ENCODE results near the gene CDK5RAP2. TPM values are rescaled to one million over a fixed set of nuclear protein-coding genes. Genes with fewer than 3 reads are reported as not detected.

CDK5RAP2 gene
- total and polyA plus RNA-seq, 4 donors = 36.5 to 60.4 (median 47.4) TPM

DNA sequence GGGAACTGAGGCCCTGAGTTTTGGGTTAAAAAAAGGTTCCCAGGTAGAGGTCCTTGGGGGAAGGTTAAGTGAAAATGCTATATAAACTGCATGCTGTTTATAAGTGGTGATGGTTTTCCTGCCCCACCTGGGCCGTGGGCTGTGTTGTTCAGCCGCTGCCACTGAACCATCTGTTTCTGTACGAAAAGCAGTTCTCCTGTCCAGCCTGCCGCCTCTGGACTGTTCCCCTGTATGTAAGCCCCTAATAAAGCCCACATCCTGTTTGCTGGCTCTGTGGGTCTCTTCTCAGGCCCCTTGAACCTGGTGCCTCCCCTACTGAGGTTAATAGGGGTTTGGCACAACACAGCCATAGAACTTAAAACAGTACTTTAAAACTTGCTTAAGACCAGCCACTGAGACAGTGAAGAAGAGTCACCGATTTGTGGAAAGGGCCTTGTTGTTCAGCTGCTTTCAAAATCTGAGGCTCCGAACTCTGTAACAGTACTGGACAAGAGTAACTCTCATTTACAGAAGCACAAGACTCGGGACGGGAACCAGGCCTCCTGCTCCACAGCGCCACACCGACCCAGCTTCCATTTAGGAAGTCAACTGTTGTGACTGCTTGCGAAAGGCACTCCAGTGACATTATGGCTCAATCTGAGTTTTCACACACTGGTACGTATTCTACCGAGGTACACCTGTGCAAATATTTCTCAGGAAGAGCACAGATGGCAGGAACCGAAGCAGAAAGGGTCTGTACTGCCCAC lies 192.5 kb downstream of the CDK5RAP2 start:
- no peak overlapping the region for H3K27ac ChIP-seq (ENCODE audit: low read depth, low read length)
- WGBS (ENCODE audit: insufficient coverage) = 86% methylated on average over 14 of the region's 14 CpGs

DNA sequence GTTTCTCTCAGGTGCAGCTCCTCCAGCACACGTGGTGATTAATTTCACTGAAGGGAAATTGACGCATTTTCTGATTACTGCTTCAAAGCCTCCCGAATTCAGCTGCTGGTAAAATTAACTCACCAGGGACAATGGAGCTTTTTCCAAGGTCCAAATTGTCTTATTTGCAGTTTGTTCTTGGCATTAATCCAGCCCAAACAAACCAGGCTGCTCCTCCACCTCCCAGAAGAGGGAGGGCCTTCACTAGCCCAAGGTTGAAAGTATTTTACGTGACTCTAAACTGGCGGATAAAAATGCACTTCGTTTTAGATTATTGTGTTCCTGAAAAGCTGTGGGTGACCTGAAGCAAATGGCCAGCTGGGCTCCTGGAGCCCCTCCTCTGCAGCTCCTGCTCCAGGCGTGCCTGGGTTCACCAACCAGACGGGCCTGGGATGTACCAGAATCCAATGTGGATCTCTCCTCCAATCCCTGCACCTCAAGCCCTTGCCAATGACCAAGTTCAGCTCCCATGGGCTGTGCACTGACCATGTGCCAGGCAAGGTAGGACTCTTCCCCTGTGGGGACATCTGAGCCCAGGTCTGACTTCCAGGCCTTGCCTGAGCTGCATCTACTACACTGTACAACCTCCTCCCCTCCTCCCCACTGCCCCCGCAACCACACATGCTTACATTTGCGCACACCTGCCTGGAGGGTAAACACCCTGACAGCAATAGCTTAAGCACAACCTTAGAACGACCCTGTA lies 193.4 kb downstream of the CDK5RAP2 start:
- WGBS (ENCODE audit: insufficient coverage) = 41% methylated on average over 9 of the region's 11 CpGs
- no peak overlapping the region for H3K27ac ChIP-seq (ENCODE audit: low read depth, low read length)
- peak in 3 of 6 donors; percentile 33 to 89 (median 61) for DNase-seq (ENCODE audit: low read depth in 4 of 6, low spot score in 6 of 6)

More for the DNA sequence above, 192.5 kb downstream of the CDK5RAP2 start:
- DNase-seq (ENCODE audit: low read depth in 4 of 6, low spot score in 6 of 6) = no peak
- H3K27me3 ChIP-seq (ENCODE audit: control insufficient read depth, insufficient read depth, low read length) = no peaks in the 10 kb centered on the region
- no peak overlapping the region for H3K4me3 ChIP-seq (ENCODE audit: low read depth, low read length)
- H3K36me3 ChIP-seq (ENCODE audit: control insufficient read depth, insufficient read depth, low read length) = peaks cover 50% of the 10 kb centered on the region
- H3K9me3 ChIP-seq (ENCODE audit: control insufficient read depth, insufficient read depth, low read length) = no peaks in the 10 kb centered on the region
- peaks cover 34% of the 10 kb centered on the region for H3K4me1 ChIP-seq (ENCODE audit: control insufficient read depth, insufficient read depth, low read length)

DNA sequence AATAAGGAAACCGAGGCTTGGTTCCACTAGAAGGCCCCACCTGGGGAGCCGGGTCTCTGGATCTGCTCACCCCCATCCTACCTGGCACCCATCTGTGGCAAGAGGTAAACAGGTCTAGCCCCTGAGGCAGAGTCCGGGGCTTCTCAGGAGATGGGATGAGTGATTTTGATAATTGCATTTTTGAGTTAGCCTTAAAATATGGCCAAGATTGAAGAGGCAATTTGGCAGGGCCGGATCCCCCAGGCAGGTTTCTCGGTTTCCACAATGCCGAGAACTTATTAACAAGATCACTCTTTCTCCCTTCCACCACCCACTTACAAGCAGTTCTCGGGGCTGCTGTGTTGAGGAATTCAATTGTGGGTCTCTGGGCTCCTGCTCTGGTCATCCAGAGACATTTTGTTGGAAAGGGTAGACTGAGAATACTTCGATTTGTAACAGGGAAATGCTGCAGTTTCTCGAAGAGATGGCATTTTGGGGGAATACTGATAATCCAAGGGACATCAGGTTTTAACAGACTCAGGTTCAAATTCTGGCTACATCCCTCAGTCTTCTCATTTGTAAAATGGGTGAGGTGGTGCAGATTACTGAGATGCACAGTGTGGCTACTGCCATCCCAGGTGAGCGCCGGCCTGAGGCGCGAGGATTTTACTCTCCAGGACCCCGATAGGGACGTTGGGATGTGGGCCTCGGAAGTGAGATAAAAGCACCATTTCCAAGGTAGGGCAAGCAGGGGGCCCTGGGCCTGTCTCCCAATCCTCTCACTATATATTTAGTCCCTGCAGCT lies 194.2 kb downstream of the CDK5RAP2 start:
- peaks cover 36% of the 10 kb centered on the region for H3K36me3 ChIP-seq (ENCODE audit: control insufficient read depth, insufficient read depth, low read length)
- no peak overlapping the region for H3K4me3 ChIP-seq (ENCODE audit: low read depth, low read length)
- 92% methylated on average over 2 of the region's 16 CpGs for WGBS (ENCODE audit: insufficient coverage)
- peaks cover 34% of the 10 kb centered on the region for H3K4me1 ChIP-seq (ENCODE audit: control insufficient read depth, insufficient read depth, low read length)
- no peaks in the 10 kb centered on the region for H3K27me3 ChIP-seq (ENCODE audit: control insufficient read depth, insufficient read depth, low read length)
- no peaks in the 10 kb centered on the region for H3K9me3 ChIP-seq (ENCODE audit: control insufficient read depth, insufficient read depth, low read length)
- no peak overlapping the region for H3K27ac ChIP-seq (ENCODE audit: low read depth, low read length)
- DNase-seq (ENCODE audit: low read depth in 4 of 6, low spot score in 6 of 6) = no peak

More for the DNA sequence above, 193.4 kb downstream of the CDK5RAP2 start:
- no peak overlapping the region for H3K4me3 ChIP-seq (ENCODE audit: low read depth, low read length)
- H3K36me3 ChIP-seq (ENCODE audit: control insufficient read depth, insufficient read depth, low read length) = peaks cover 41% of the 10 kb centered on the region
- H3K4me1 ChIP-seq (ENCODE audit: control insufficient read depth, insufficient read depth, low read length) = peaks cover 34% of the 10 kb centered on the region
- H3K9me3 ChIP-seq (ENCODE audit: control insufficient read depth, insufficient read depth, low read length) = no peaks in the 10 kb centered on the region
- no peaks in the 10 kb centered on the region for H3K27me3 ChIP-seq (ENCODE audit: control insufficient read depth, insufficient read depth, low read length)

DNA sequence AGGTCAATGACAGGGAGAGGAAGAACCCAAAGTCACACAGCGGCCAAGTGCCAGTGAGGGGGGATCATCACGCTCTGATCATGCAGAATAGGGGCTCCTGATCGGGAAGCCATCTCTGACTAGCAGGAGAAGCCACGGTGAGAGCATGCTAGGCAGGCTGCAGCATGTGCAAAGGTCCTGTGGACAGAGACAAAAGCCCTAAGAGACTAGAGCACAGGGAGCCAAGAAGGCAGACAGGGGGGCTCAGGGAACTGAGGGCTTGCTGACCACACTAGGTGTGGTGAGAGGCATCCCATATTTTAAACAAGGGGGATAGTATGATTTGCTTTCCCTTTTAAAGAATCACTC lies 195.1 kb downstream of the CDK5RAP2 start:
- Histone ChIP-seq H3K4me3 (ENCODE audit: low read depth, low read length) (no peak overlapping the region), H3K36me3 (ENCODE audit: control insufficient read depth, insufficient read depth, low read length) (peaks cover 27% of the 10 kb centered on the region), H3K4me1 (ENCODE audit: control insufficient read depth, insufficient read depth, low read length) (peaks cover 34% of the 10 kb centered on the region), H3K9me3 (ENCODE audit: control insufficient read depth, insufficient read depth, low read length) (no peaks in the 10 kb centered on the region), H3K27ac (ENCODE audit: low read depth, low read length) (no peak overlapping the region), H3K27me3 (ENCODE audit: control insufficient read depth, insufficient read depth, low read length) (no peaks in the 10 kb centered on the region)
- 98% methylated on average over 4 of the region's 4 CpGs for WGBS (ENCODE audit: insufficient coverage)
- DNase-seq (ENCODE audit: low read depth in 4 of 6, low spot score in 6 of 6) = no peak

DNA sequence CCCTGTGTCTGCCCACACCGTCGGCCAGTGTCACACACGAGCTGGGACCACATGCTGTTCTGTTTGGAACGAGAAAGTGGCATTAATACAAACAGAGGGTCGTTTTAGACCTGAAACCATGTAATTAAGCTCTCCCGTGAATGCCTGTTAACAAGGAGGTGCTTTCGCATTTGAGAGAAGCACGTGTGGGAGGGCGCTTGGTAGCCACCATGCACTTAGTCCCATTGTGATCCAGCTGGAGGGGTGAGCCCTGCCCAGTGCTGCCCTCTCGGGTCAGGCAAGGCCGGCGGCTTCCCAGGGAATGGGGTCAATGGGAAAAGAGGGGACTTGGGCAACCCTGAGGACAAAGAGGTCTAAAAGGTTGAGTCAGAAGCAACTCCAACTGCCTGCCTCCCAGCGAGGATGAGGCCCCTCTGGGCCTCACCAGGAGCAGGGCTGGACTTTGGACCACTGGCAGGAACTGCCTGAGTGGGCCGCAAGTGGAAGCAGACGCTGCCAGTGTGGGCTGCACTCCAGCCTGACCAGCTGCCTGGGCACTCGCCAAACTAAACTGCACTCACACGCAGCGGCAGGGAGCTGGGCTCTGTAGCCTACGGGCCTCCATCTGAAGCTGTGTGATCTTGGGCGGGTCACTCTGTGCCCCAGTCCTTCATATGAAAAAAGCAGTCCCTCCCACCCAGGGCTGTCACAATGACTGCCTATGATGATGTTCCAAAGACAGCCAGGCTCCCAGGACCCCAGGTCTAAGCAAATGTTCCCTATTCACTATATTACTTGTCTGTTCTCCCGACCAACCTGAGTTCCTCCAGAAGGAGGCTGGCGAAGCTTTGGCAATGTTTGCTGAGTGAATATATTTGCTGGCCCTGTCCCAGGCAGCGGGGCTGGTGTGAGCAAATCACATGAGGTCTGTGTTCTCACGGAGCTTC lies 195.7 kb downstream of the CDK5RAP2 start:
- 56% methylated on average over 24 of the region's 24 CpGs for WGBS (ENCODE audit: insufficient coverage)
- Histone ChIP-seq H3K9me3 (ENCODE audit: control insufficient read depth, insufficient read depth, low read length) (no peaks in the 10 kb centered on the region), H3K27me3 (ENCODE audit: control insufficient read depth, insufficient read depth, low read length) (no peaks in the 10 kb centered on the region), H3K4me1 (ENCODE audit: control insufficient read depth, insufficient read depth, low read length) (peaks cover 34% of the 10 kb centered on the region), H3K27ac (ENCODE audit: low read depth, low read length) (no peak overlapping the region), H3K4me3 (ENCODE audit: low read depth, low read length) (no peak overlapping the region), H3K36me3 (ENCODE audit: control insufficient read depth, insufficient read depth, low read length) (peaks cover 24% of the 10 kb centered on the region)
- peak in 1 of 6 donors; percentile 54 for DNase-seq (ENCODE audit: low read depth in 4 of 6, low spot score in 6 of 6)

DNA sequence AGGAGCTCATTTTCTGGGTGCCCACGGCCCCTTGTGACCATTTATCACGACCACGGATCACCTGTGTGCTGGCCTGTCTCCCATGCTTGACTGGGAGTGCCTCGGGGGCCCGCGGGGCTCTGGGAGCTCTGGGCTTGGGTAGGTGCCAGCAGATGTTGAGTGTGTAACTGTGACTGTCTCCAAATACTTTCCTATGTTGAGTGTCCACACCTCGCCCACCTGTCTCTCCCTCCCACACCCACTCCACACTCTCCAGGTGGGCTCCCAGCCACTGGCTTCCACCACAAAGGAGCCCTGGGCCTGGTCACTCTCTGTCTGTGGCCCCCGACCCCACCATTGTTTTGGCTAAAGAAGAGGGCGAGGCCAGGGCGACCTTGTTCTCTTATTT lies 196.4 kb downstream of the CDK5RAP2 start:
- no peak overlapping the region for H3K4me3 ChIP-seq (ENCODE audit: low read depth, low read length)
- peaks cover 34% of the 10 kb centered on the region for H3K4me1 ChIP-seq (ENCODE audit: control insufficient read depth, insufficient read depth, low read length)
- no peaks in the 10 kb centered on the region for H3K27me3 ChIP-seq (ENCODE audit: control insufficient read depth, insufficient read depth, low read length)
- peaks cover 19% of the 10 kb centered on the region for H3K36me3 ChIP-seq (ENCODE audit: control insufficient read depth, insufficient read depth, low read length)
- H3K9me3 ChIP-seq (ENCODE audit: control insufficient read depth, insufficient read depth, low read length) = no peaks in the 10 kb centered on the region
- H3K27ac ChIP-seq (ENCODE audit: low read depth, low read length) = no peak overlapping the region
- 78% methylated on average over 8 of the region's 10 CpGs for WGBS (ENCODE audit: insufficient coverage)
- no peak for DNase-seq (ENCODE audit: low read depth in 4 of 6, low spot score in 6 of 6)

DNA sequence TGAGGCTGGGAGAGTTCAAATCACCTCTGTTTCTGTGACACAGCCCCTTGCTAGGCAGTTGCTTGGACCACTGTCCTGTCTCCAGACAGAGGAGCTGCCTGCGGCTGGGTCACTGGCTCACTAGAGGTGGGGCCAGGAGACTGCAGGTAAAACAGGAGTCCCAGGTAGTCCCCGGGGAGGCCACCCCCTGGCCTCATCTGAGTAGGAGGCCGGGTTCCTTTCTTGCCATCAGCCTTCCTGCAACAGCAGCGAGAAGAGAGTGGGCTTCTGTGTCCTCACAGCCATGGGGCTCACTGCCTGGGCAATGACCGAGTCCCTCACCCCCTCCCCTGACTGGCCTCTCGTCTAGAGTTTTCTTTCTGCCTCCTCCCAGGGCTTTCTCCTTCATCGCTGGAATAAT lies 197.5 kb downstream of the CDK5RAP2 start:
- H3K27ac ChIP-seq (ENCODE audit: low read depth, low read length) = no peak overlapping the region
- no peak for DNase-seq (ENCODE audit: low read depth in 4 of 6, low spot score in 6 of 6)
- peaks cover 8% of the 10 kb centered on the region for H3K36me3 ChIP-seq (ENCODE audit: control insufficient read depth, insufficient read depth, low read length)
- 84% methylated on average over 7 of the region's 7 CpGs for WGBS (ENCODE audit: insufficient coverage)
- no peaks in the 10 kb centered on the region for H3K9me3 ChIP-seq (ENCODE audit: control insufficient read depth, insufficient read depth, low read length)
- H3K4me3 ChIP-seq (ENCODE audit: low read depth, low read length) = no peak overlapping the region
- peaks cover 32% of the 10 kb centered on the region for H3K4me1 ChIP-seq (ENCODE audit: control insufficient read depth, insufficient read depth, low read length)
- no peaks in the 10 kb centered on the region for H3K27me3 ChIP-seq (ENCODE audit: control insufficient read depth, insufficient read depth, low read length)

DNA sequence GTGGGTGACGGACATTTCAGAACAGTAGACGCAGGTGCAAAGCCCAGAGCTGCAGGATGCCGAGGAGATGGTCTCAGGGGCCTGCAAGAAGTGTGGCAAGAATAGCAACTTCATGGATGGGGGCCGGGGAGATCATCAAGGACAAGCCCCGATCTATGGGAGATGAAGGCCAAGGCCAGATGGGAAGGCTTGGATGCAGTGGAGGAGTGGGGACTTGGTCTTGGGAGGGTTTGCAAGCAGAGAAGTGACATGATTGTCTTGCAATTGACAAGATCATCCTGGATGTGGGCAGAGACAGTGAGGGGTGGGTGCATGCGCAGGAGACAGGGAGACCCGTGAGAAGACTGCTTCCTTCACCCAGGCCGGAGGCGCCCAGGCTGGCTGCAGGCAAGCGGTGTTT lies 198.1 kb downstream of the CDK5RAP2 start:
- WGBS (ENCODE audit: insufficient coverage) = 97% methylated on average over 10 of the region's 10 CpGs
- Histone ChIP-seq H3K36me3 (ENCODE audit: control insufficient read depth, insufficient read depth, low read length) (peaks cover 8% of the 10 kb centered on the region), H3K27me3 (ENCODE audit: control insufficient read depth, insufficient read depth, low read length) (no peaks in the 10 kb centered on the region), H3K27ac (ENCODE audit: low read depth, low read length) (no peak overlapping the region), H3K4me3 (ENCODE audit: low read depth, low read length) (no peak overlapping the region), H3K4me1 (ENCODE audit: control insufficient read depth, insufficient read depth, low read length) (peaks cover 32% of the 10 kb centered on the region), H3K9me3 (ENCODE audit: control insufficient read depth, insufficient read depth, low read length) (no peaks in the 10 kb centered on the region)
- no peak for DNase-seq (ENCODE audit: low read depth in 4 of 6, low spot score in 6 of 6)

DNA sequence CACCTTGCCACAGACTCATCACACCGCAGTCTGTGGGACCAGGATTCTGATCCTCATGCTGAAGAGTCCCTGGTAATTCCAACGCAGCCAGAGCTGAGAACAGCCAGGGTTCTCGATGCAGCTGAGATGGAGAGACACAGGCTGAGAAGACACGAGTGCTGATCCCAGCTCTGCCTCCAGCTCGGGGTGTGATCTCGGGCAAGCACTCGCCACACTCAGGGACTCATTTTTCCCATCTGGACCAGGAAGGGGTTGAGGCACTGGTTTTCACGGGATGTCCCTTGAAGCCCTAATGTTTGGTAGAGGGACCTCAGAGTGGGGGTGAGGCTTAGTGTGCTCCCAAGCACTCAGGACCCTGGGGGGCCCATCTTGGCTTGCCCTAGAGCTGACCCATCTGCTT lies 200.4 kb downstream of the CDK5RAP2 start:
- H3K4me1 ChIP-seq (ENCODE audit: control insufficient read depth, insufficient read depth, low read length) = peaks cover 15% of the 10 kb centered on the region
- H3K27ac ChIP-seq (ENCODE audit: low read depth, low read length) = no peak overlapping the region
- no peaks in the 10 kb centered on the region for H3K27me3 ChIP-seq (ENCODE audit: control insufficient read depth, insufficient read depth, low read length)
- peaks cover 4% of the 10 kb centered on the region for H3K36me3 ChIP-seq (ENCODE audit: control insufficient read depth, insufficient read depth, low read length)
- WGBS (ENCODE audit: insufficient coverage) = over 99% methylated on average over 8 of the region's 8 CpGs
- no peaks in the 10 kb centered on the region for H3K9me3 ChIP-seq (ENCODE audit: control insufficient read depth, insufficient read depth, low read length)
- H3K4me3 ChIP-seq (ENCODE audit: low read depth, low read length) = no peak overlapping the region
- no peak for DNase-seq (ENCODE audit: low read depth in 4 of 6, low spot score in 6 of 6)
